HCT116 (cell line): ENCODE data around the gene OPTN. TPM values are rescaled to one million over a fixed set of nuclear protein-coding genes. Genes with fewer than 3 reads are reported as not detected.

ENCODE experiments used
- ATAC-seq: fragments of 200-7000 bp; cut with Tn5 transposase; 2 replicates; pipeline ENCODE4 v1.9.1; 2020; ENCODE audit warnings: mild to moderate bottlenecking, moderate library complexity
- BruUV-seq: library from RNA; stranded (reverse); fragments of 400-500 nt; replicated peaks from 2 replicates; lab custom pipeline; 2021; lab: Mats Ljungman, UMichigan
- CTCF ChIA-PET: fragments of 300-600 bp; sonication (Branson Sonifier 250); formaldehyde crosslinking; loops from one replicate; lab custom pipeline; 2021; ENCODE audit warnings: antibody characterized with exemption; lab: Charles Lee
- POLR2A ChIA-PET: fragments of 300-600, 350-600 bp; sonication (Branson Sonifier 250); formaldehyde crosslinking; loops from one replicate; lab custom pipeline; 2021; ENCODE audit warnings: antibody characterized with exemption; lab: Charles Lee
- RAD21 ChIA-PET, 2 experiments: fragments of 300-600 bp; sonication (Branson Sonifier 250); formaldehyde crosslinking; loops; one replicate each; lab custom pipeline; 2023; ENCODE audit warnings: low total read pairs in 2 of 2; ENCODE audit not compliant: uncharacterized antibody in 2 of 2, unreplicated experiment in 2 of 2, low non-redundant PET in 1 of 2; lab: Charles Lee
- DNase-seq: peaks from one replicate; pipeline ENCODE4 v3.0.0-alpha.2; 2010; ENCODE audit warnings: low read depth, low spot score
- H2AFZ ChIP-seq: fragments of 200-600 bp; shearing (Covaris generic), sonication (generic); 2 replicates; pipeline ENCODE4 v1.6.1; 2017; ENCODE audit warnings: low read depth, mixed run types, mixed read lengths, antibody characterized with exemption, low read length; ENCODE audit not compliant: poor library complexity, severe bottlenecking
- H3K27ac ChIP-seq: 2 replicates; pipeline ENCODE4 v1.5.1; 2012; ENCODE audit warnings: low read depth, low read length
- H3K27me3 ChIP-seq: fragments of 200-600 bp; sonication (generic); 2 replicates; pipeline ENCODE4 v1.6.1; 2016; ENCODE audit warnings: mixed run types, low read length, mixed read lengths; ENCODE audit not compliant: insufficient read depth
- H3K36me3 ChIP-seq, 2 experiments: fragments of 200-500 bp in 1 of 2; fragments of 200-600 bp in 1 of 2; sonication (Bioruptor generic) in 1 of 2; sonication (generic) in 1 of 2; 2 replicates each; pipeline versions ENCODE4 v1.5.1 to v1.6.1; 2014 to 2016; ENCODE audit warnings: low read length in 2 of 2, inconsistent platforms in 1 of 2, mixed read lengths in 1 of 2, mixed run types in 1 of 2; ENCODE audit not compliant: insufficient read depth in 2 of 2, control insufficient read depth in 1 of 2
- H3K4me1 ChIP-seq, 2 experiments: fragments of 200-600 bp in 1 of 2; sonication (generic) in 1 of 2; 2 replicates each; pipeline versions ENCODE4 v1.5.1 to v1.6.1; 2012 to 2017; ENCODE audit warnings: low read length in 2 of 2, inconsistent platforms in 1 of 2, mild to moderate bottlenecking in 1 of 2, mixed read lengths in 1 of 2, mixed run types in 1 of 2, moderate library complexity in 1 of 2; ENCODE audit not compliant: insufficient read depth in 2 of 2, control insufficient read depth in 1 of 2
- H3K4me2 ChIP-seq: fragments of 200-600 bp; sonication (generic); 2 replicates; pipeline ENCODE4 v1.6.1; 2017; ENCODE audit warnings: mixed run types, low read length, mixed read lengths
- H3K4me3 ChIP-seq, 2 experiments: fragments of 200-600 bp in 1 of 2; sonication (generic) in 1 of 2; replicated peaks in 1 of 2; 2 replicates each; pipeline ENCODE4 v1.5.1; 2011 to 2016; ENCODE audit warnings: low read length in 2 of 2, control low read depth in 1 of 2, low read depth in 1 of 2, mild to moderate bottlenecking in 1 of 2, mixed read lengths in 1 of 2, mixed run types in 1 of 2
- H3K79me2 ChIP-seq: fragments of 200-600 bp; sonication (generic); 2 replicates; pipeline ENCODE4 v1.6.1; 2017; ENCODE audit warnings: mild to moderate bottlenecking, mixed run types, low read length, moderate library complexity, mixed read lengths; ENCODE audit not compliant: insufficient read depth
- H3K9ac ChIP-seq: fragments of 200-600 bp; sonication (generic); 2 replicates; pipeline ENCODE4 v1.6.1; 2016; ENCODE audit warnings: low read length, mixed read lengths
- H3K9me2 ChIP-seq: fragments of 200-600 bp; sonication (generic), shearing (Covaris generic); 2 replicates; pipeline ENCODE4 v1.6.1; 2017; ENCODE audit warnings: mixed run types, mild to moderate bottlenecking, moderate library complexity; ENCODE audit not compliant: insufficient read depth
- H3K9me3 ChIP-seq, 2 experiments: fragments of 200-500 bp in 1 of 2; fragments of 200-600 bp in 1 of 2; sonication (Bioruptor generic) in 1 of 2; sonication (generic) in 1 of 2; 2 replicates each; pipeline ENCODE4 v1.6.1; 2014 to 2017; ENCODE audit warnings: low read length in 2 of 2, mixed read lengths in 2 of 2, inconsistent platforms in 1 of 2, low read depth in 1 of 2, mild to moderate bottlenecking in 1 of 2, mixed run types in 1 of 2, moderate library complexity in 1 of 2; ENCODE audit not compliant: control insufficient read depth in 1 of 2, insufficient read depth in 1 of 2
- H4K20me1 ChIP-seq: fragments of 200-600 bp; sonication (generic), shearing (Covaris generic); 2 replicates; pipeline ENCODE4 v1.6.1; 2017; ENCODE audit warnings: mixed run types, mild to moderate bottlenecking, moderate library complexity; ENCODE audit not compliant: insufficient read depth
- ATF3 ChIP-seq: IDR thresholded peaks from 2 replicates; pipeline ENCODE4 v1.6.1; 2012
- CEBPB ChIP-seq: IDR thresholded peaks from 2 replicates; pipeline ENCODE4 v1.6.1; 2012; ENCODE audit warnings: low read depth
- EGR1 ChIP-seq: IDR thresholded peaks from 2 replicates; pipeline ENCODE4 v1.6.1; 2012; ENCODE audit warnings: low read depth
- EZH2phosphoT487 ChIP-seq: fragments of 200-600 bp; IDR thresholded peaks from 2 replicates; pipeline ENCODE4 v1.6.1; 2018; ENCODE audit warnings: antibody characterized with exemption, borderline replicate concordance
- JUND ChIP-seq: IDR thresholded peaks from 2 replicates; pipeline ENCODE4 v1.6.1; 2012
- MAX ChIP-seq: IDR thresholded peaks from 2 replicates; pipeline ENCODE4 v1.6.1; 2012
- POLR2AphosphoS5 ChIP-seq: IDR thresholded peaks from 2 replicates; pipeline ENCODE4 v1.6.1; 2011; ENCODE audit warnings: mild to moderate bottlenecking, low read depth, low read length, moderate library complexity
- SIN3A ChIP-seq: IDR thresholded peaks from 2 replicates; pipeline ENCODE4 v1.6.1; 2012; ENCODE audit warnings: low read depth
- SP1 ChIP-seq: IDR thresholded peaks from 2 replicates; pipeline ENCODE4 v1.6.1; 2012; ENCODE audit warnings: low read depth
- SRF ChIP-seq: IDR thresholded peaks from 2 replicates; pipeline ENCODE4 v1.6.1; 2012; ENCODE audit warnings: low read depth
- TCF7L2 ChIP-seq: IDR thresholded peaks from 2 replicates; pipeline ENCODE4 v1.7.0; 2011; ENCODE audit warnings: borderline replicate concordance, inconsistent platforms; ENCODE audit not compliant: insufficient read depth, insufficient read length; ENCODE audit errors: extremely low read depth
- YY1 ChIP-seq: IDR thresholded peaks from 2 replicates; pipeline ENCODE4 v1.6.1; 2011; ENCODE audit warnings: low read length, low read depth, moderate library complexity, mild to moderate bottlenecking; ENCODE audit not compliant: insufficient replicate concordance; ENCODE audit errors: extremely low read depth
- ZFX ChIP-seq: fragments of 450-650 bp; IDR thresholded peaks from 2 replicates; pipeline ENCODE4 v1.6.1; 2017
- ZNF274 ChIP-seq: fragments of 200-500 bp; sonication (Bioruptor generic); IDR thresholded peaks from 2 replicates; pipeline ENCODE4 v1.6.1; 2014; ENCODE audit warnings: mild to moderate bottlenecking, low read depth, low read length, inconsistent platforms
- intact Hi-C: fragments of 100-400 bp; cut with micrococcal nuclease; formaldehyde crosslinking; loops from 2 replicates; pipeline ENCODE4 v1.10.0; 2022
- total RNA-seq: library from RNA; stranded (reverse); gene quantifications from one replicate; pipeline ENCODE4 v1.2.1, GENCODE V29; 2021; ENCODE audit not compliant: unreplicated experiment

The OPTN gene
- total RNA-seq, 1 experiment from 2014 or later, result 17.0 TPM

GRCh38 chr10:13146379-13146778, 46.4 kb downstream of the OPTN start:
- POLR2A ChIA-PET, result no interaction called here
- H3K4me3 ChIP-seq, result no peak overlapping the region
- CTCF ChIA-PET, result no interaction called here
- H3K36me3 ChIP-seq, result no peaks in the 10 kb centered on the region
- no peaks in the 10 kb centered on the region for H3K9me2 ChIP-seq
- H3K4me1 ChIP-seq, result peaks cover 4 to 10% of the 10 kb centered on the region in 2 experiments; a peak in 3 of 4 replicates
- TF ChIP-seq EGR1 (no peak), JUND (no peak), SRF (no peak), MAX (no peak), POLR2AphosphoS5 (no peak), SP1 (no peak), YY1 (no peak), ZFX (no peak), ATF3 (no peak), SIN3A (no peak), TCF7L2 (no peak), CEBPB (no peak), EZH2phosphoT487 (no peak), ZNF274 (no peak)
- H2AFZ ChIP-seq, result no peak overlapping the region
- ATAC-seq, result no peak
- intact Hi-C loops, result no loop called here
- no peak overlapping the region for H3K27ac ChIP-seq
- no peaks in the 10 kb centered on the region for H3K79me2 ChIP-seq
- no peak overlapping the region for H3K9ac ChIP-seq
- H3K9me3 ChIP-seq, result no peaks in the 10 kb centered on the region
- RAD21 ChIA-PET, result no interaction called here
- no TSS peak for BruUV-seq
- no peaks in the 10 kb centered on the region for H3K27me3 ChIP-seq
- no peaks in the 10 kb centered on the region for H4K20me1 ChIP-seq
- no peak overlapping the region for H3K4me2 ChIP-seq
- DNase-seq, result no peak
